ENCODE measurements around the gene RBPJL.

DNA sequence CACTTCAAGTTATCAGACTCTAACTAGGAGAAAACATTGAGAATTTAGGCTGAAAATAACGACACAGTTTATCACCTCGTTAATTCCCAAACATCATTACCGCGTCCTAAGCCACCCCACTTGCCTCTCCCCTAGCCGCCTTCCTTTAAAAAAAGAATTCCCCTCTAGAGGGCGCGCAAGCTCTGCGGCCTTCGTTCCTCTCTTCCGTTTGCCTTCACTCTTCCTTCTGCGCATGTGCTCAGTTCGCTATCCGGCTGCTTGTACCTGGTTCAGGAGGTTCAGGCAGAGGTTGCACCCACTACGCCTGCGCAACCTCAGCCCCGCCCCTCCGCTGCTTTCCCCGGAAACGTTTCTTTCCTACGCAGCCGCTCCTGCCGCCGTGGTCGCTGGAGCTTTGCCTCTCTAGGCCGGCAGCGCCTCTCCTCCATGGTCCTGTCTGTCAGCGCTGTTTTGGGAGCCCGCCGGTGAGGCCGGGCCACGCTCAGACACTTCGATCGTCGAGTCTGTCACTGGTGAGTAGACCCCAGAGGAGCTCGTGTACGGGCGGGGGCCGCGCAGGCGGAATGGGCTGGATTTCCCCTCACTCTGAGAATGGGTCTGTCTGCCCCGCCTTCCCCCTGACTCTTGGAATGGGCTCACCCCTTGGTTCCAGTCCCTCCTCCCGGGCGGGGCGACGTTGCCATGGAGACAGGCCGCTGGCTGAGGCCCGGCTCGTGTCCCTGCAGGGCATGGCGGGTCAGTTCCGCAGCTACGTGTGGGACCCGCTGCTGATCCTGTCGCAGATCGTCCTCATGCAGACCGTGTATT lies 56.4 kb downstream of the RBPJL start, which contains the start of gene SYS1:
- TF ChIP-seq, protein P1, sequence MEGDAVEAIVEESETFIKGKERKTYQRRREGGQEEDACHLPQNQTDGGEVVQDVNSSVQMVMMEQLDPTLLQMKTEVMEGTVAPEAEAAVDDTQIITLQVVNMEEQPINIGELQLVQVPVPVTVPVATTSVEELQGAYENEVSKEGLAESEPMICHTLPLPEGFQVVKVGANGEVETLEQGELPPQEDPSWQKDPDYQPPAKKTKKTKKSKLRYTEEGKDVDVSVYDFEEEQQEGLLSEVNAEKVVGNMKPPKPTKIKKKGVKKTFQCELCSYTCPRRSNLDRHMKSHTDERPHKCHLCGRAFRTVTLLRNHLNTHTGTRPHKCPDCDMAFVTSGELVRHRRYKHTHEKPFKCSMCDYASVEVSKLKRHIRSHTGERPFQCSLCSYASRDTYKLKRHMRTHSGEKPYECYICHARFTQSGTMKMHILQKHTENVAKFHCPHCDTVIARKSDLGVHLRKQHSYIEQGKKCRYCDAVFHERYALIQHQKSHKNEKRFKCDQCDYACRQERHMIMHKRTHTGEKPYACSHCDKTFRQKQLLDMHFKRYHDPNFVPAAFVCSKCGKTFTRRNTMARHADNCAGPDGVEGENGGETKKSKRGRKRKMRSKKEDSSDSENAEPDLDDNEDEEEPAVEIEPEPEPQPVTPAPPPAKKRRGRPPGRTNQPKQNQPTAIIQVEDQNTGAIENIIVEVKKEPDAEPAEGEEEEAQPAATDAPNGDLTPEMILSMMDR (IDR thresholded peaks at IDR 0.05), result peak; percentile 83 to 98 (median 87)
- peak; percentile 6 to 95 for TF ChIP-seq POLR2A (IDR thresholded peaks at IDR 0.05)

Measured in thyroid gland (tissue), 4 donors.